Gastroesophageal sphincter (tissue), 3 donors: ENCODE results near the gene PKIB.

Experiments used
- CTCF ChIP-seq, 4 experiments: fragments of 200-600 bp in 2 of 4; fragments of 450-650 bp in 2 of 4; sonication (generic) in 1 of 4; IDR thresholded peaks; one replicate each; pipeline ENCODE4 v1.5.1; 2017 to 2019; ENCODE audit warnings: antibody characterized with exemption in 4 of 4, mild to moderate bottlenecking in 2 of 4, moderate library complexity in 2 of 4
- EP300 ChIP-seq: sonication (generic); formaldehyde crosslinking; IDR thresholded peaks from one replicate; pipeline ENCODE4 v1.6.1; 2017; ENCODE audit warnings: antibody characterized with exemption, mild to moderate bottlenecking
- POLR2AphosphoS5 ChIP-seq: sonication (generic); formaldehyde crosslinking; IDR thresholded peaks from one replicate; pipeline ENCODE4 v1.6.1; 2017; ENCODE audit warnings: antibody characterized with exemption

GRCh38 chr6:122692807-122693580 is 82.8 kb downstream of the PKIB start:
- TF ChIP-seq CTCF (IDR thresholded peaks at IDR 0.05) (no peak), EP300 (no peak), POLR2AphosphoS5 (no peak)
